HG03558 (cell line): ENCODE data around the gene RIMBP3C.
"Not testable (repeated sequence)": the region's sequence is repeated elsewhere in the genome, so short reads cannot be mapped to it uniquely, and the experiment has no call there.

Experiments
- ATAC-seq: cut with Tn5 transposase; IDR thresholded peaks from one replicate; pipeline ENCODE4 v1.9.1; 2021; ENCODE audit warnings: moderate number of reproducible peaks; ENCODE audit not compliant: unreplicated experiment; ENCODE audit errors: extremely low read depth

The RIMBP3C gene

GRCh38 chr22:21579474-21579851, 28.2 kb upstream of the RIMBP3C start:
- ATAC-seq = no peak

- no peak for ATAC-seq
Measured at GRCh38 chr22:21573750-21574494, 22.7 kb upstream of the RIMBP3C start.

- ATAC-seq = no peak
Measured at GRCh38 chr22:21573293-21573734, 22.1 kb upstream of the RIMBP3C start.

DNA sequence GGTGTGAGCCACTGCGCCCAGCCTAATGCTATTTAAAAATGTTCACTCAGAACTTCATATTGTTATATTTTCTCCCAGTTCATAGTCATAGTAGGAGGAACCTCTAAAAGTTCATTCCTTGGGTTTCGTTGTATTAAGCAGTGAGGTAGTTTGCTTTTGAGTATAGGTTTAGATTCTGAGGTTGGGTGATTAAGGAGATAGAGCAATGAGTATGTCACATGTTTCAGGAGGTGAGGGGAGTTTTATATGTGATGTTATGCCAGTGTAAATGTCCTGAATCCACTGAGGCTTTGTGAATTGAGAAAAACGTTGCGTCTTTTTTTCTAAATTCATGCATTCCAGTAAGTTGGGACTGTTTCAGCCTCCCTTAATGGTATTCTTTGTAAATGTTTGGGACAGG, 20.4 kb upstream of the RIMBP3C start:
- ATAC-seq = no peak

DNA sequence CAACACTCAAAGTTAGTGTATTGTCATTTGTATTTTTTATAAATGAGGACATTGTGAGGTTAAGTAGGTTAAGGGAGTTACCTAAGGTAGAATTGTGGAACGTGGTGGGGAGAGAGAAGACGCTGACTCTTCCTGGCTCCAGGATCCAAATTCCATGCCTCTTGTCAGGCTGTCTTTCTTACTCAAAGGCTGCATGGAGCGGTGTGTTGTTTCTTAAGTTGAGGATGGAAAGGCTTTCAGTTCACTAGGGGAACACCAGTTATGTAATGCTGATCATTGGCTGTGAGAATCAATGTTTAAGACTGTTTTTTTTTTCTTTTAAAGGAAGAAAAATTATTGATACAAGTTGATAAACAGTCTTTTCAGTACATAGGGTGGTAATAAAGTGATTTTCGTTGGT, 19.1 kb upstream of the RIMBP3C start:
- no peak for ATAC-seq

- no peak for ATAC-seq
Measured at GRCh38 chr22:21569459-21570170, 18.4 kb upstream of the RIMBP3C start.

- not testable (repeated sequence) for ATAC-seq
Measured at GRCh38 chr22:21569076-21569427, 17.8 kb upstream of the RIMBP3C start.

DNA sequence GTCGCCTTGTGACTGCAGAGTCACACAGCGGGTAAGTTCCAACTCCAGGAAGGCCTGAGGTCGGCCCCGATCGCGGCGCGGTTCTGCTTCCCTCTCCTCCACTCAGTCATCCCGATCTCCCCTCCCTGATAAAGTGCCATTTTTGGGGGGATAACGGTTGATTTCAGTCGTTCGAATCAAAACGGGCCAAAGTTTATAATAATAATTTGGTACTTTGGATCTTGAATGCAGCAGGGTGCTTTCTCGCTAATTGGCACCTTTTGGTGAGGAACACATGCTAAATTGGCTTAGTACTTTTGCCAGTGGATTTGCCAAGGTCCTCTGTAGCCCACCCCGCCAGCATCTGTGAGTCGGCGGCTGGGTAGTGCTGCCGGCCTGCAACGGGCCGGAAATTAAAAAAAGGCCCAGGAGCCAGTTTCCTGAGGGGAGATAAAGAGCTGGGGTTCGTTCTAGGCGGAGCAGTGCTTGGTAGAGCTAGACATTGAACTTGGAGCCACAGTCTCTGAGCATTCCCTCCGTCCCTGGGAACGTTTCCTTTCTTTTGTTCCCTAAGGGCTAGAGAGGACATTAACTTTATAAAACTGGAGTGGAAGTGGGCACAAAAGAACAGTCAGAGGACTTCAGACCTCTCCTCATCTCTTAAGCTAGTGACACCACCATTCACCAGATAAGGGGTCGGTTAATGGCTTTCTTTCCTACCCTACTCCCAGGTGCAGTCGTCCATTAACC, 17.2 kb upstream of the RIMBP3C start:
- no peak for ATAC-seq

- no peak for ATAC-seq
Measured at GRCh38 chr22:21567456-21568346, 16.4 kb upstream of the RIMBP3C start, which contains the start of gene UBE2L3. TSS of gene UBE2L3 (plus strand) at chr22:21567714. CDS start at chr22:21567745, 31 bp downstream.

DNA sequence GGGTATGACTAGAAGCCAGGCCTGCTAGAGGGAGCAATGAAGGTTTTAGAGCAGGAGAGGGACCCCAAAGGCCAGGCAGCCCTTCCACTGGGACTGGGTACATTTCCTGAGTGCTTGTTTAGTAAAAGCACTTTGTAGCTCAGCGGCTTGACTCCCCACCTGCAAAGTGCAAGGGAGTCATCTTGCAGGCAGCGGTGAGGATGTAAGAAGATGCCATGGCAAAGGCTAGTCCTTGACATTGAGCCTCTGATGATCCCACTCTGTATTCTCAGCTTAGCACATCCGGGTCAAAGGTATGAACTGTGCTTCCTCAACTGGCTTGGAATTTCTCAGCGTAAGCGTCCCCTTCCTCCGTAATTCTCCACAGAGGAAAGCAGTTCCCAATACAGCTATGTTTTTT, 13.2 kb upstream of the RIMBP3C start:
- no peak for ATAC-seq

DNA sequence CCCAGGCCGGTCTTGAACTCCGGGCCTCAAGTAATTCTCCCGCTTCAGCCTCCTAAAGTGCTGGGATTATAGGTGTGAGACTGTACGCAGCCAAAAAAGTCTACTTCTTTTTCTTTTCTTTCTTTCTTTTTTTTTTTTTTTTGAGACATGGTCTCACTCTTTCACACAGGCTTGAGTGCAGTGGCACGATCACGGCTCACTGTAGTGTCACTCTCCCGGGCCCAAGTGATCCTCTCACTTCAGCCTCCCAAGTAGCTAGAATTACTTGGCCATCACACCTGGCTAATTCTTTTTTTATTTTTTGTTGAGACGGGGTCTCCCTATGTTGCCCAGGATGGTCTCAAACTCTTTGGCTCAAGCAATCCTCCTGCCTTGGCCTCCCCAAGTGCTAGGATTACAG, 12.7 kb upstream of the RIMBP3C start:
- no peak for ATAC-seq

DNA sequence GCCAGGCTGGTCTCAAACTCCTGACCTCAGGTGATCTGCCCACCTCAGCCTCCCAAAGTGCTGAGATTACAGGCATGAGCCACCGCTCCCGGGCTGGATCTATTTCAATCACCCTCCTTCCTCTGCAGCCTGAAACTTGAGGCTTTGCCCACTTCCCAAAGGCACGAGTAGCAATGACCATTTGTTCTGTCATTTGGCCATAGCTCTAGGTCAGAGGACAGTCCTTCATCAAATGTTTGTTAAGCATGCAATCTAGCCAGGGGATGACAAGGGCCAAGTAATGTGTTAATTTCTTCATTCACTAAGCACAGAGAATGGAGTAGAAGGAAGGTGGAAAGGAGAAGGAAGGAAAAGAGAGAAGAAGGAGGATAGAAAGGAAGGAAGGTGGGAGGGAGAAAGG, 9.4 kb upstream of the RIMBP3C start:
- not testable (repeated sequence) for ATAC-seq

GRCh38 chr22:21559345-21560125, 8.3 kb upstream of the RIMBP3C start:
- ATAC-seq = not testable (repeated sequence)

DNA sequence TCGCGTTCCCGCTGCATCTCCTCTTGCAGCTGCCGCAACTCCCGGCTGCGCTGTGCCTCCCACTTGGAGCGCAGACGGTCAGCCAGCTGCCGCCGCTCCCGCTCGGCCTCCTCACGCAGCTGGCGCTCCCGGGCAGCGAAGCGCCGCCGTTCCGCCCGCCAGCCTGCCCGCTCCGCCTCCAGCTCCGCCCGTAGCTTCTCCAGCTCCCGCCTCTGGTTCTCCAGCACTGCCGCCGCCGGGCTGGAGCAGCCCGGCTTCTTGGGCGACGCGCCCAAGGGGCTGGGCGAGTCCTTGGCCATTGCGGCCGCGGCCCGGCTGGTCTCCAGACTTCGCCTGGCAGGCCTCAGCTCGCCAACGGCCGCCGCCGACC, 598 bp downstream of the RIMBP3C start:
- ATAC-seq = not testable (repeated sequence)

DNA sequence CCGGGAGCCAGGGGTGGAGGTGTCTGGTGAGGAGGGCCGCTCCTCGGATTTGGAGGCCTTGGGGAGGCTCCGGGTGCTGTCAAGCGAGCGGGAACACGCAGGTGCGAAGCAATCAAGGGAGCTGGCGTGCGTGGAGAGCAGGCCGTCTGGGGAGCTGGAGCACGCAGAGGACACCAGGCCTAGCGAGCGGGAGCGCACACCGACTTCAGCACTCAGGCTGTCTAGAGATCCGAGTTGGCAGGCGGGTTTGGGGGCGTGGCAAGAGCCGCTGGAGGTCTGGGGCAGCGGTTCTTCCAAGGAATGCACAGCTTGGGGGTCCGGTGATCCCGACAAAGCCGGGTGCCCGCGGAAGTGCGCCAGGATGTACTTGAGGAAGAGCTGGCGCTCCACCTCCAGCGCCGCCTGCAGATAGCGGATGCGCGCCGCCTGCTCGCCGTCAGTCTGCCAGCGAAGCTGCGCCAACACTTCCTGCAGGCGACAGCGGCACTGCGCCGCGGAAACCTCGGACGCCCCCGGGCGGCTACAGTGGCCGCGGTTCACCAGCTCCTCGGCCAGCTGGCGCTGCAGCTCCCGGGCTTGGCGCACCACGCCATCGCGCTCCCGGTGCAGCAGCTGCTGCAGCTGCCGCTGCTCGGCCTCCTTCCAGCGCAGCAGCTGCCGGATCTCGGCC, 1.1 kb downstream of the RIMBP3C start:
- not testable (repeated sequence) for ATAC-seq

- ATAC-seq = not testable (repeated sequence)
Measured at GRCh38 chr22:21549558-21549957, 1.7 kb downstream of the RIMBP3C start.

DNA sequence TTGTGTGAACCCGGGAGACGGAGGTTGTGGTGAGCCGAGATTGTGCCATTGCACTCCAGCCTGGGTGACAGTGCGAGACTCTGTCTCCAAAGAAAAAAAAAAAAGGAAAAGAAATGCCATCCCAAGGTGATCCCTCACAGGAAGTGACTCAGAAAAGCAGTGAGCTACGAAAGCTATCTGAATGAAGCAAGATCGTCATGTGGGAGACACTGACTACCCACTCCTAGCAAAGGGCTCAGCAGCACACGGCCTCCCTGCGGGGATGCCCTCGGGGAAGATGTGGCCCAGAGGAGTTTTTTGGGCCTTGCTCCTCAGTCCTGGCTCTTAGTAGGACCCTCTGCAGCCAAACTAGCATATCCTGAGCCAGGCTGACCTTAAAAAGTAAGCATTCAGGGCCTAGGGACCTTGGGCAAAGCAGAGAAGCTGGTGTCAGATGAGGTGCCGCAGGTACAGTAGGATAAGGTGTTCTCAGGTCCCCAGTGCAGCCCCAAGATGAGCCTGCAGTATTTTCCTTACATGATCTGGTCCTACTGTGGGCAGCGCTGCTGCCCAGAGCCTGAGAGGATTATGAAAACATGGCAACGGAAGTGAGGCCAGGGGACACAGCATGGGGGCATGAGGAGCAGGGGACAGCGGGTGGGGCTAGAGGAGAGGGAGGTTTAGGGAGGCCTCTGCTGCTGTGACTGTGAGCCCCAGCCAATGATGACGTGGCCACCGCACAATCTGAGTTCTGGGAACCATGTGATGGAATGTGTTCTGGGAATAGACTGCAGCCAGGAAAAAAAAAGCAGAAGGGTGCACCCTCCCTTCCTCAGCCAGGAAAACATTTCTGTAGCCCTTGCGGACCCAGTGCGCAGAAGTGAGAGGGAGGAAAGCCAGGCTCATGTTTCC, 6.6 kb downstream of the RIMBP3C start:
- not testable (repeated sequence) for ATAC-seq

DNA sequence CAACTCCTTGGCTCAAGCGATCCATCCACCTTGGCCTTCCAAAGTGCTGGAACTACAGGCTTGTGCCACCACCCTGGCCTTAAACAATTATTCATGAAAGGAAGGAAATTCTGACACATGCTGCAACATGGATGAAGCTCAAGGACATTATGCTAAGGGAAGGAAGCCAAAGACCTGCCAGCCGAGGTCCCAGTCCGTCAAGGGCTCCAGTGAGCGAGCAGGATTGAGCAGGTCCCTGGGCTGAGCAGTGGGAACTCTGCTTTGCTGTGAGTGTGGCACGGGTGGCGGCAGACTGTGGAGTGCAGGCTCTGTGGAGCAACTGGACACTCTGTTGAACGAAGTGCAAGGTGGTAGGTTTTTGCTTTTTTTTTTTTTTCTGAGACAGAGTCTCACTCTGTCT, 11.4 kb downstream of the RIMBP3C start:
- ATAC-seq = not testable (repeated sequence)
